A549 (cell line): Measurements from ENCODE around the gene AMZ2.

Experiments used
- JUN ChIP-seq, 2 experiments: fragments of >200 bp; sonication (Bioruptor Twin); formaldehyde crosslinking; IDR thresholded peaks; 2 replicates in 1 of 2; 3 replicates in 1 of 2; pipeline ENCODE4 v1.6.1; 2016 to 2017
- NR3C1 ChIP-seq: fragments of >200 bp; sonication (Bioruptor Twin); formaldehyde crosslinking; IDR thresholded peaks from 3 replicates; pipeline ENCODE4 v1.6.1; 2017
- PHF8 ChIP-seq: fragments of 200-600 bp; sonication (generic); IDR thresholded peaks from 2 replicates; pipeline ENCODE4 v1.6.1; 2016; ENCODE audit warnings: low read depth, mild to moderate bottlenecking, antibody characterized with exemption, moderate library complexity, borderline replicate concordance
- POLR2A ChIP-seq: IDR thresholded peaks from 2 replicates; pipeline ENCODE4 v1.6.1; 2012; ENCODE audit warnings: mild to moderate bottlenecking, low read length
- RFX5 ChIP-seq: fragments of 450-650 bp; IDR thresholded peaks from 2 replicates; pipeline ENCODE4 v1.7.1; 2014; ENCODE audit warnings: antibody characterized with exemption, mild to moderate bottlenecking, moderate library complexity
- SMC3 ChIP-seq: fragments of >200 bp; sonication (Bioruptor Twin); formaldehyde crosslinking; IDR thresholded peaks from 3 replicates; pipeline ENCODE4 v1.6.1; 2018; ENCODE audit warnings: inconsistent platforms
- TF ChIP-seq, protein P1 (sequence below): fragments of >200 bp; sonication (Bioruptor Twin); formaldehyde crosslinking; IDR thresholded peaks from 3 replicates; pipeline ENCODE4 v1.5.1; 2016

DNA sequence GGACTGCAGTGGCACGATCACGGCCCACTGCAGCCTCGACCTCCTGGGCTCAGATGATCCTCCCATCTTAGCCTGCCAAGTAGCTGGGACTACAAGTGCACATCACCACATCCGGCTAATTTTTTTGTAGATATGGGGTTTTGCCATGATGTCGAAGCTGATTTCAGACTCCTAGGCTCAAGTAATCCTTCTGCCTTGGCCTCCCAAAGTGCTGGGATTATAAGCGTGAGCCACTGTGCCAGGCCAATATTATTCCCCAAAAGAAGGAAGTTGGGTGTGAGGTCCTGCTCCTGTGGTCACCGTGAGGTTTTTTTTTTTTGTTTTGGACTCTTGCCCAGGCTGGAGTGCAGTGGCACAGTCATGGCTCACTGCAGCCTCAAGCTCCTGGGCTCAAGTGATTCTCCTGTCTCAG, 1.5 kb downstream of the AMZ2 start:
- TF ChIP-seq, protein P1, sequence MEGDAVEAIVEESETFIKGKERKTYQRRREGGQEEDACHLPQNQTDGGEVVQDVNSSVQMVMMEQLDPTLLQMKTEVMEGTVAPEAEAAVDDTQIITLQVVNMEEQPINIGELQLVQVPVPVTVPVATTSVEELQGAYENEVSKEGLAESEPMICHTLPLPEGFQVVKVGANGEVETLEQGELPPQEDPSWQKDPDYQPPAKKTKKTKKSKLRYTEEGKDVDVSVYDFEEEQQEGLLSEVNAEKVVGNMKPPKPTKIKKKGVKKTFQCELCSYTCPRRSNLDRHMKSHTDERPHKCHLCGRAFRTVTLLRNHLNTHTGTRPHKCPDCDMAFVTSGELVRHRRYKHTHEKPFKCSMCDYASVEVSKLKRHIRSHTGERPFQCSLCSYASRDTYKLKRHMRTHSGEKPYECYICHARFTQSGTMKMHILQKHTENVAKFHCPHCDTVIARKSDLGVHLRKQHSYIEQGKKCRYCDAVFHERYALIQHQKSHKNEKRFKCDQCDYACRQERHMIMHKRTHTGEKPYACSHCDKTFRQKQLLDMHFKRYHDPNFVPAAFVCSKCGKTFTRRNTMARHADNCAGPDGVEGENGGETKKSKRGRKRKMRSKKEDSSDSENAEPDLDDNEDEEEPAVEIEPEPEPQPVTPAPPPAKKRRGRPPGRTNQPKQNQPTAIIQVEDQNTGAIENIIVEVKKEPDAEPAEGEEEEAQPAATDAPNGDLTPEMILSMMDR: no peak
- TF ChIP-seq PHF8 (no peak), POLR2A (no peak), SMC3 (no peak), NR3C1 (no peak), JUN (IDR thresholded peaks at IDR 0.05) (no peak), RFX5 (no peak)
